GM18867 (cell line): ENCODE measurements around the gene REEP6.

Experiments
- ATAC-seq: cut with Tn5 transposase; IDR thresholded peaks from one replicate; pipeline ENCODE4 v1.9.1; 2021; ENCODE audit warnings: mild to moderate bottlenecking, moderate library complexity; ENCODE audit not compliant: unreplicated experiment

The REEP6 gene

GRCh38 chr19:1540365-1540925 lies 49.5 kb downstream of the REEP6 start:
- ATAC-seq: no peak
